Measurements from ENCODE around the gene BIK.

GRCh38 chr22:43101306-43101705 is 9.2 kb upstream of the BIK start:
- no peak for TF ChIP-seq SUZ12 (IDR thresholded peaks at IDR 0.05)
- TF ChIP-seq FOXA1 (IDR thresholded peaks at IDR 0.05) = no peak
- no peak for TF ChIP-seq FOXM1 (IDR thresholded peaks at IDR 0.05; ENCODE audit: borderline replicate concordance)
- TF ChIP-seq NFRKB (IDR thresholded peaks at IDR 0.05) = no peak
- TF ChIP-seq L3MBTL2 (conservative IDR thresholded peaks at IDR 0.05) = no peak
- no peak for TF ChIP-seq ARNT (IDR thresholded peaks at IDR 0.05)
- TF ChIP-seq ZNF384 (IDR thresholded peaks at IDR 0.05) = no peak
- TF ChIP-seq SP1 (IDR thresholded peaks at IDR 0.05) = no peak
- no peak for TF ChIP-seq ELF4 (IDR thresholded peaks at IDR 0.05)
- TF ChIP-seq HDGF (IDR thresholded peaks at IDR 0.05; ENCODE audit: borderline replicate concordance) = no peak
- no peak for TF ChIP-seq TARDBP (IDR thresholded peaks at IDR 0.05)
- TF ChIP-seq LEF1 (IDR thresholded peaks at IDR 0.05; ENCODE audit: borderline replicate concordance) = no peak
